ENCODE measurements around the gene TPPP2.

The TPPP2 gene

GRCh38 chr14:21017528-21018245, 12.3 kb upstream of the TPPP2 start:
- ATAC-seq, result no peak

- ATAC-seq, result no peak
Measured at GRCh38 chr14:21018286-21018685, 11.7 kb upstream of the TPPP2 start.

GRCh38 chr14:21018781-21019180, 11.2 kb upstream of the TPPP2 start:
- ATAC-seq, result no peak

GRCh38 chr14:21019366-21019765, 10.7 kb upstream of the TPPP2 start:
- no peak for ATAC-seq

GRCh38 chr14:21020977-21021545, 9.0 kb upstream of the TPPP2 start:
- no peak for ATAC-seq

- no peak for ATAC-seq
Measured at GRCh38 chr14:21022686-21023085, 7.3 kb upstream of the TPPP2 start.

- ATAC-seq, result no peak
Measured at GRCh38 chr14:21023174-21023573, 6.8 kb upstream of the TPPP2 start.

GRCh38 chr14:21023817-21024584, 6.0 kb upstream of the TPPP2 start:
- ATAC-seq, result no peak

- ATAC-seq, result peak; percentile 78 to 80
Measured at GRCh38 chr14:21024585-21025370, 5.2 kb upstream of the TPPP2 start, which contains the start of gene NDRG2. Gene NDRG2, minus strand, starts transcription at chr14:21025061. Its CDS starts 1,746 bp downstream, at chr14:21023315.

GRCh38 chr14:21025371-21026273, 4.4 kb upstream of the TPPP2 start:
- ATAC-seq, result peak in 1 of 2 donors; percentile 35

- no peak for ATAC-seq
Measured at GRCh38 chr14:21026274-21026987, 3.6 kb upstream of the TPPP2 start.

GRCh38 chr14:21026988-21027315, 3.1 kb upstream of the TPPP2 start:
- no peak for ATAC-seq

- ATAC-seq, result no peak
Measured at GRCh38 chr14:21030531-21030930, 514 bp downstream of the TPPP2 start.

- ATAC-seq, result no peak
Measured at GRCh38 chr14:21032326-21033132, 2.5 kb downstream of the TPPP2 start.

GRCh38 chr14:21033133-21033698, 3.2 kb downstream of the TPPP2 start:
- no peak for ATAC-seq

GRCh38 chr14:21034707-21035106, 4.7 kb downstream of the TPPP2 start, which contains the start of gene RNASE13:
Gene RNASE13, minus strand, starts transcription at chr14:21034807. Its CDS starts 519 bp downstream, at chr14:21034288.
- no peak for ATAC-seq

GRCh38 chr14:21036751-21037150, 6.7 kb downstream of the TPPP2 start:
- ATAC-seq, result no peak

GRCh38 chr14:21037156-21037555, 7.1 kb downstream of the TPPP2 start:
- ATAC-seq, result no peak

- ATAC-seq, result no peak
Measured at GRCh38 chr14:21038441-21039422, 8.7 kb downstream of the TPPP2 start.
